Fibroblast of mammary gland (primary cell): ENCODE measurements around the gene DVL1.

ENCODE experiments used
- DNase-seq: peaks from one replicate; pipeline ENCODE4 v3.0.0-alpha.2; 2010; ENCODE audit warnings: low read depth
- H3K4me3 ChIP-seq: 2 replicates; pipeline ENCODE4 v1.5.1; 2011; ENCODE audit warnings: low read depth, mild to moderate bottlenecking, low read length, moderate library complexity; ENCODE audit not compliant: control insufficient read depth
- CTCF ChIP-seq: conservative IDR thresholded peaks from 2 replicates; pipeline ENCODE4 v1.5.1; 2011; ENCODE audit warnings: low read depth, low read length, inconsistent platforms; ENCODE audit not compliant: control insufficient read depth, insufficient read depth

Gene DVL1

GRCh38 chr1:1335283-1335682 lies 13.9 kb downstream of the DVL1 start:
- DNase-seq = no peak
- H3K4me3 ChIP-seq = no peak overlapping the region
- no peak for TF ChIP-seq CTCF

GRCh38 chr1:1334835-1335234 lies 14.4 kb downstream of the DVL1 start:
- no peak overlapping the region for H3K4me3 ChIP-seq
- DNase-seq = no peak
- no peak for TF ChIP-seq CTCF

GRCh38 chr1:1333551-1334241 lies 15.5 kb downstream of the DVL1 start:
- no peak for DNase-seq

GRCh38 chr1:1332774-1333480 lies 16.3 kb downstream of the DVL1 start:
- no peak for DNase-seq
- no peak overlapping the region for H3K4me3 ChIP-seq
- TF ChIP-seq CTCF = no peak

More at GRCh38 chr1:1333551-1334241, 15.5 kb downstream of the DVL1 start:
- H3K4me3 ChIP-seq = no peak overlapping the region
- no peak for TF ChIP-seq CTCF

- no peak for DNase-seq
- no peak for TF ChIP-seq CTCF
Measured at GRCh38 chr1:1332031-1332755, 17.0 kb downstream of the DVL1 start.

GRCh38 chr1:1331068-1331965 lies 17.9 kb downstream of the DVL1 start, which contains the start of gene TAS1R3:
TAS1R3 (plus strand) TSS chr1:1331280; CDS start chr1:1331346, 66 bp downstream.
- no peak for TF ChIP-seq CTCF
- no peak within 1 kb of the TSS for H3K4me3 ChIP-seq
- DNase-seq = no peak

More at GRCh38 chr1:1332031-1332755, 17.0 kb downstream of the DVL1 start:
- H3K4me3 ChIP-seq = no peak overlapping the region
